BLaER1 (cell line): ENCODE measurements around the gene RRP8.

Experiments used
- H3K27ac ChIP-seq: shearing (Covaris generic); formaldehyde crosslinking; 2 replicates; pipeline ENCODE4 v1.8.1; 2022
- H3K27me3 ChIP-seq: shearing (Covaris generic); formaldehyde crosslinking; 2 replicates; pipeline ENCODE4 v1.8.1; 2022
- H3K36me3 ChIP-seq: shearing (Covaris generic); formaldehyde crosslinking; 2 replicates; pipeline ENCODE4 v1.8.1; 2022
- H3K4me1 ChIP-seq: shearing (Covaris generic); formaldehyde crosslinking; 2 replicates; pipeline ENCODE4 v1.8.1; 2022
- H3K4me2 ChIP-seq: shearing (Covaris generic); formaldehyde crosslinking; 2 replicates; pipeline ENCODE4 v1.8.1; 2022
- H3K4me3 ChIP-seq: shearing (Covaris generic); formaldehyde crosslinking; 2 replicates; pipeline ENCODE4 v1.8.1; 2022
- H3K9ac ChIP-seq: shearing (Covaris generic); formaldehyde crosslinking; 2 replicates; pipeline ENCODE4 v1.8.1; 2022
- H3K9me3 ChIP-seq: shearing (Covaris generic); formaldehyde crosslinking; 2 replicates; pipeline ENCODE4 v1.8.1; 2022
- H4K20me1 ChIP-seq: shearing (Covaris generic); formaldehyde crosslinking; 2 replicates; pipeline ENCODE4 v1.8.1; 2022
- Cebpa-rat ChIP-seq: shearing (Covaris generic); IDR thresholded peaks from 2 replicates; pipeline ENCODE4 v1.8.1; 2022

Gene RRP8

DNA sequence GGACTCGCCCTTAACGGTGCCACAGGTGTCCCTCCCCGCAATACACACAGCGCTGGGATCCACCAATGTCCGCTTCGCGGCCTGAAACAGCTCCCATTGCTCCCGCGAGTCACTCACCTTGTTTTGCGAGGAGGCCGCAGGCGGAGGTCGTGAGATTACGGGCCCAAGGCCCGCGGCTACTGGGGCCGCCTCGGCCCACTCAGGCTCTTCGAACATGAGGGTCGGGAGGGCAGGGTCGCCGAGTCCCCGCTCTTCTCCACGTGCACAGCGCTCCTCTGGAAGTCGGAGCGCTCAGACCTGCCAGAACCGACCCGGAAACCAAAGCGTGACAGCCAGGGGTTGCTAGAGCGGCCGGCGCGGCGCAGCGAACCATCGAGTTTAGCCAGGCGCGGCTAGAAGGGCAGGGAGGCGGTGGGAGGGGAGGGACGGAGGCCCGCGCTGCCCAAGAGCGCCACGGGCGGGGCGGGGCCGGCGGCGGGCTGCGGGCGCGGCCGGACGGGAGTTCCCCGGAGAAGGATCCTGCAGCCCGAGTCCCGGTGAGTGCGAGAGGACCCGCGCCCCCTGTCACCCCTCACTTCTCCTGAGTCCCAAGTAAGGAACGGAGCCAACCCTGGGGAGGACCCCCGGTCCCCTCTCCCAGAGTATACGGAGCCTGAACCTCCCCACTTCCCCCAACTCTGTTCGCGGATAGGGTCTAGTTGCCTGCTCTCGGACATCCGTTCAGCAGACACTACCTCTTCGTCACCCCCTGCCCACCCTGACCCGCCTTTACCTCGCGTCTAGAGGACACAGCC is at the start of gene RRP8, which contains the start of gene ILK:
RRP8 (minus strand) TSS at position 330 of the 794 bp plus-strand sequence; CDS start at position 216, 114 bp downstream.
ILK (plus strand) TSS at position 488 of the 794 bp plus-strand sequence. CDS start 498 bp downstream, outside the sequence.
- H4K20me1 ChIP-seq: peaks cover 63% of the 10 kb centered on the region
- peaks cover 52% of the 10 kb centered on the region for H3K4me1 ChIP-seq
- no peaks in the 10 kb centered on the region for H3K27me3 ChIP-seq
- H3K9ac ChIP-seq: peak within 1 kb of the TSS; percentile 88
- no peak for TF ChIP-seq Cebpa-rat
- H3K9me3 ChIP-seq: no peaks in the 10 kb centered on the region
- peak within 1 kb of the TSS; percentile 80 for H3K4me3 ChIP-seq
- H3K4me2 ChIP-seq: peak within 1 kb of the TSS; percentile 96
- H3K27ac ChIP-seq: peak within 1 kb of the TSS; percentile 80
- H3K36me3 ChIP-seq: peaks cover 48% of the 10 kb centered on the region

DNA sequence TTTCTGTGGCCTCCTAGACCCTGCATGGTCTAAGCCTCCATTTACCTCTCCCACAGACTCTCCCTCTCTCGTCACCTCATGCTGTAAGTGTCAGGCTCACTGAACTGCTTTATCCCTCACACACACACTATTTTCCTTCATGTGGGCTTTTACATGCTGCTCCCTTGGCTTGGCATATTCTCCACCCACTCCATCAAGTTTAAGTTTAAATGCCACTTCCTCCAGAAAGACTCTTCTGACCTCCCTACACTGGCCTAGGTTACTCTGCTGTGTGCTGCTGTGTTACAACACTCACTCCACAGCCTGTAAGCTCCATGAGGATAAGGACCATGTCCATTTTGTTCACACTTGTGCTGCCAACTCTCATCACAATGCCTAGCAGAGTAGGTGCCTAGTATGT is 49.7 kb upstream of the RRP8 start:
- Histone ChIP-seq H3K9me3 (no peaks in the 10 kb centered on the region), H3K4me3 (no peak overlapping the region), H3K36me3 (no peaks in the 10 kb centered on the region), H3K4me2 (peak overlapping the region; percentile 4), H3K4me1 (peaks cover 49% of the 10 kb centered on the region), H3K9ac (no peak overlapping the region), H3K27ac (no peak overlapping the region), H4K20me1 (peaks cover 25% of the 10 kb centered on the region; the same call in 1 of the 2 replicates), H3K27me3 (peaks cover 47% of the 10 kb centered on the region)
- TF ChIP-seq Cebpa-rat: no peak

GRCh38 chr11:6652182-6652581 is 48.8 kb upstream of the RRP8 start:
- Histone ChIP-seq H3K9me3 (no peaks in the 10 kb centered on the region), H4K20me1 (peaks cover 25% of the 10 kb centered on the region; the same call in 1 of the 2 replicates), H3K36me3 (no peaks in the 10 kb centered on the region), H3K9ac (no peak overlapping the region), H3K4me3 (no peak overlapping the region), H3K4me1 (peaks cover 58% of the 10 kb centered on the region), H3K27me3 (peaks cover 44% of the 10 kb centered on the region), H3K4me2 (no peak overlapping the region; the same call in 1 of the 2 replicates), H3K27ac (no peak overlapping the region)
- no peak for TF ChIP-seq Cebpa-rat

DNA sequence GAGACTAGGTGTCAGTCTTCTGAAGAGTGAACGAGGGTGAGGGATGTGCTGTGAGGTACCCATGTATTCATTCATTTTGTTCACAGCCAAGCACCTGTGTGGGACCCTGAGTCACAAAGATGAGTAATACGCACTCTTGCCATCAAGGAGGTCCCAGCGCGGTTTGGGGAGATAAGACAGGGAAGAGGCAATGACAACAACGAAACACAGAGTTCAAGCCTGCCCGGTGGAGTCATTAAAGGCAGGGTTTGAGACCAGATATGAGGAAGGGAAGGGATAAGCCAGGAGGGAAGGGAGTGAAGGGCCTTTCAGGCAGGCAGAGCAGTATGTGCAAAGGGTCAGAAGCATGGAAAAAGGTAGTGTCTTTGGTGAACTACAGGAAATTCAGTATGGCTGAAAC is 47.6 kb upstream of the RRP8 start:
- Histone ChIP-seq H3K9me3 (no peaks in the 10 kb centered on the region), H3K4me1 (peaks cover 63% of the 10 kb centered on the region), H3K27me3 (peaks cover 32% of the 10 kb centered on the region), H3K4me3 (no peak overlapping the region), H3K27ac (no peak overlapping the region), H3K4me2 (no peak overlapping the region), H3K9ac (no peak overlapping the region), H3K36me3 (no peaks in the 10 kb centered on the region), H4K20me1 (peaks cover 25% of the 10 kb centered on the region; the same call in 1 of the 2 replicates)
- no peak for TF ChIP-seq Cebpa-rat

GRCh38 chr11:6650104-6650503 is 46.7 kb upstream of the RRP8 start:
- H3K9me3 ChIP-seq: no peaks in the 10 kb centered on the region
- TF ChIP-seq Cebpa-rat: no peak
- no peak overlapping the region for H3K4me3 ChIP-seq
- H4K20me1 ChIP-seq: peaks cover 25% of the 10 kb centered on the region; the same call in 1 of the 2 replicates
- H3K27ac ChIP-seq: no peak overlapping the region
- H3K4me2 ChIP-seq: no peak overlapping the region
- 0 out of 2 replicates have a peak, but pooled peaks cover under 1% of the 10 kb centered on the region for H3K36me3 ChIP-seq
- H3K4me1 ChIP-seq: peaks cover 71% of the 10 kb centered on the region
- no peak overlapping the region for H3K9ac ChIP-seq
- H3K27me3 ChIP-seq: peaks cover 25% of the 10 kb centered on the region

DNA sequence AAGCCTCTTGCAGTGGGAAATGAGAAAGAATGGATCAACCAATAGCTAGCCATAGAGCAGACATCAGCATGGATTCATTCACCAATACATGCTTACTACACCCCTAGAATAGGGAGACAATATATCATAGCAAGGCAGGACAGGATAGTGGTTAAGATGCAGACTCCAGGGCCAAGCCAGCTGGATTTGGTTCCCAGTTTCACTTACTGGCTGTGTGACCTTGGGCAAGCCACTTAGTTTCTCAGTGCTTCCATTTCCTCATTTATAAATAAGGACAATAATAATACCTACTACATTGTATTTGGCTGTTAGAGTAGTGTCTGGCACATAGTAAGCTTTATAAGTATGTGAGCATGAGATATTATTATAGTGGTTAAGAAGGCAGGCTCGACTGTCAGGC is 45.1 kb upstream of the RRP8 start:
- TF ChIP-seq Cebpa-rat: no peak
- Histone ChIP-seq H3K4me3 (no peak overlapping the region), H3K27ac (no peak overlapping the region), H3K4me2 (peak overlapping the region; percentile 89; the same call in 1 of the 2 replicates), H4K20me1 (peaks cover 19% of the 10 kb centered on the region; the same call in 1 of the 2 replicates), H3K9ac (no peak overlapping the region), H3K27me3 (peaks cover 10% of the 10 kb centered on the region; the same call in 1 of the 2 replicates), H3K36me3 (peaks cover 9% of the 10 kb centered on the region), H3K4me1 (peaks cover 58% of the 10 kb centered on the region), H3K9me3 (no peaks in the 10 kb centered on the region)

GRCh38 chr11:6647836-6648235 is 44.4 kb upstream of the RRP8 start:
- peak overlapping the region; percentile 89 for H3K4me2 ChIP-seq
- H3K27me3 ChIP-seq: peaks cover 5% of the 10 kb centered on the region; the same call in 1 of the 2 replicates
- H3K4me1 ChIP-seq: peaks cover 59% of the 10 kb centered on the region
- TF ChIP-seq Cebpa-rat: no peak
- peaks cover 9% of the 10 kb centered on the region for H3K36me3 ChIP-seq
- no peaks in the 10 kb centered on the region for H3K9me3 ChIP-seq
- H3K4me3 ChIP-seq: 0 out of 2 replicates have a peak overlapping the region, but pooled peaks have one; percentile 43
- peaks cover 12% of the 10 kb centered on the region; the same call in 1 of the 2 replicates for H4K20me1 ChIP-seq
- peak overlapping the region; percentile 46; the same call in 1 of the 2 replicates for H3K9ac ChIP-seq
- peak overlapping the region; percentile 74 for H3K27ac ChIP-seq

- Histone ChIP-seq H3K9me3 (no peaks in the 10 kb centered on the region), H3K9ac (peak overlapping the region; percentile 46), H3K4me3 (peak overlapping the region; percentile 43), H4K20me1 (peaks cover 5% of the 10 kb centered on the region; the same call in 1 of the 2 replicates), H3K4me1 (peaks cover 55% of the 10 kb centered on the region), H3K36me3 (peaks cover 9% of the 10 kb centered on the region), H3K27ac (peak overlapping the region; percentile 74), H3K27me3 (no peaks in the 10 kb centered on the region), H3K4me2 (peak overlapping the region; percentile 89)
- no peak for TF ChIP-seq Cebpa-rat
Measured at GRCh38 chr11:6646918-6647679, 43.7 kb upstream of the RRP8 start.

GRCh38 chr11:6646576-6646917 is 43.1 kb upstream of the RRP8 start:
- H4K20me1 ChIP-seq: peaks cover 3% of the 10 kb centered on the region; the same call in 1 of the 2 replicates
- no peaks in the 10 kb centered on the region for H3K27me3 ChIP-seq
- H3K4me1 ChIP-seq: peaks cover 55% of the 10 kb centered on the region
- H3K27ac ChIP-seq: peak overlapping the region; percentile 74
- no peak for TF ChIP-seq Cebpa-rat
- H3K4me3 ChIP-seq: peak overlapping the region; percentile 43
- H3K36me3 ChIP-seq: peaks cover 15% of the 10 kb centered on the region
- peak overlapping the region; percentile 89 for H3K4me2 ChIP-seq
- peak overlapping the region; percentile 46; the same call in 1 of the 2 replicates for H3K9ac ChIP-seq
- H3K9me3 ChIP-seq: no peaks in the 10 kb centered on the region
